Breast epithelium (tissue), 4 donors: Measurements from ENCODE around the gene TIMP1. TPM values are rescaled to one million over a fixed set of nuclear protein-coding genes. Genes with fewer than 3 reads are reported as not detected.
A peak's percentile ranks its signal among the peaks of the same experiment; 100 is the strongest.

ENCODE experiments used
- DNase-seq, 2 donors: peaks; one replicate each; pipeline ENCODE4 v3.0.0-alpha.2; 2019; ENCODE audit warnings: low spot score in 2 of 2
- H3K27ac ChIP-seq, 2 donors: fragments of 200-600 bp; sonication (generic) in 1 of 2; one replicate each; pipeline ENCODE4 v1.5.1; 2016 to 2019; ENCODE audit warnings: mild to moderate bottlenecking in 1 of 2
- H3K27me3 ChIP-seq, 2 donors: fragments of 200-600 bp; sonication (generic) in 1 of 2; one replicate each; pipeline versions ENCODE4 v1.5.1 to v1.6.0; 2017 to 2019; ENCODE audit warnings: control low read depth in 1 of 2, mild to moderate bottlenecking in 1 of 2
- H3K36me3 ChIP-seq: fragments of 200-600 bp; one replicate; pipeline ENCODE4 v1.5.1; 2019
- H3K4me1 ChIP-seq, 2 donors: fragments of 200-600 bp; sonication (generic); one replicate each; pipeline ENCODE4 v1.5.1; 2016 to 2019; ENCODE audit warnings: control low read depth in 1 of 2
- H3K4me3 ChIP-seq, 3 donors: fragments of 200-600 bp; sonication (generic); 1 replicate in 2 of 3; 2 replicates in 1 of 3; pipeline ENCODE4 v1.5.1; 2016 to 2019; ENCODE audit warnings: mild to moderate bottlenecking in 3 of 3, moderate library complexity in 2 of 3
- H3K9me3 ChIP-seq, 2 donors: fragments of 200-600 bp; sonication (generic) in 1 of 2; one replicate each; pipeline ENCODE4 v1.5.1; 2016 to 2019; ENCODE audit warnings: control low read depth in 1 of 2
- POLR2A ChIP-seq: fragments of 450-650 bp; IDR thresholded peaks from one replicate; pipeline ENCODE4 v1.6.1; 2016; ENCODE audit warnings: antibody characterized with exemption, mild to moderate bottlenecking, moderate library complexity
- POLR2AphosphoS5 ChIP-seq, 3 donors: sonication (generic); formaldehyde crosslinking; IDR thresholded peaks; one replicate each; pipeline ENCODE4 v1.6.1; 2017; ENCODE audit warnings: antibody characterized with exemption in 3 of 3
- intact Hi-C: fragments of 100-400 bp; cut with DNase I; formaldehyde crosslinking; loops from one replicate; pipeline ENCODE4 v1.15.1; 2023; ENCODE audit warnings: low total_unique reads
- total RNA-seq, 3 donors: library from RNA; depleted of rRNA; stranded (reverse); fragments of >200 nt; gene quantifications; one replicate each; pipeline ENCODE4 v1.1.0, GENCODE V29; 2016
- TF ChIP-seq, protein P1 (sequence below), 3 donors: fragments of 450-650 bp; IDR thresholded peaks; one replicate each; pipeline ENCODE4 v1.5.1; 2016 to 2017; ENCODE audit warnings: antibody characterized with exemption in 3 of 3, mild to moderate bottlenecking in 3 of 3, moderate library complexity in 3 of 3

TIMP1 gene
- total RNA-seq, 3 donors from 2014 or later, result 85.9 to 225 (median 180) TPM

DNA sequence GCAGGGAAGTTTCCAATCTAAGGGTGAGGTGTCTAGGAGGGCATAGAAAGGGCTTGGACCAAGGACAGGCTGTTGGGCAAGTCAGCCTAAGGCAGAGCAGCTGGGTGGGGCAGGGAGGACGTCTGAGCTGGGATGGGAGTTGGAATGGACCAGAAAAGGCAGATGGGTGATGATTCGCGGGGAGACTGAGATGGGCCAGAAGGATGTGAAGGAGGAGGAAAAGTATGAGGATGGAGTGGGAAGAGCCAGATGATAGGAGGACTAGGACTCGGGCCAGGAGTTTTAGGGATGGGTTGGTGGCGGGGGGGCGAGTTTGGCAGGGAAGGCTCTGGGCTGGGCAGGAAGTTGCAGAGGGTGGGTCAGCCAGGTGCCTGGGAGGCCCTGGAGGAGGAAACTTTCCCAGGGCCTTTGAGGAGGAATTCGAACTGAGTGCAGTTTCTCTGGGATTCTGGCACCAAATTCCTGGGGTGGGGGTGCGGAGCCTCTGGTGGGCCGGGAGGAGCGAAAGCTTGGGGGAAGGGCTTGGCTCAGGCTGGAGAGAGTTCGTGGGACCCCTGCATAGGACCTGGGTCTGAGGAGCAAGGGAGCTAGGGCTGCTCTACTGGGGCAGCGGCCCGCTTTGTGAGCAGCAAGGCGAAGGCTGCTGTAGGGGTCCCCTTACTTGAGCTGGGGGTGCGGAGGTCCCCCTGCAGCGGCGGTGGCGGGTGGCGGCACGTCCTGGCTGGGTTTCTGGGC lies 8.7 kb upstream of the TIMP1 start:
- DNase-seq, result no peak
- H3K9me3 ChIP-seq, result no peaks in the 10 kb centered on the region
- peak overlapping the region; percentile 22 to 59 (median 37) for H3K4me3 ChIP-seq
- TF ChIP-seq, protein P1, sequence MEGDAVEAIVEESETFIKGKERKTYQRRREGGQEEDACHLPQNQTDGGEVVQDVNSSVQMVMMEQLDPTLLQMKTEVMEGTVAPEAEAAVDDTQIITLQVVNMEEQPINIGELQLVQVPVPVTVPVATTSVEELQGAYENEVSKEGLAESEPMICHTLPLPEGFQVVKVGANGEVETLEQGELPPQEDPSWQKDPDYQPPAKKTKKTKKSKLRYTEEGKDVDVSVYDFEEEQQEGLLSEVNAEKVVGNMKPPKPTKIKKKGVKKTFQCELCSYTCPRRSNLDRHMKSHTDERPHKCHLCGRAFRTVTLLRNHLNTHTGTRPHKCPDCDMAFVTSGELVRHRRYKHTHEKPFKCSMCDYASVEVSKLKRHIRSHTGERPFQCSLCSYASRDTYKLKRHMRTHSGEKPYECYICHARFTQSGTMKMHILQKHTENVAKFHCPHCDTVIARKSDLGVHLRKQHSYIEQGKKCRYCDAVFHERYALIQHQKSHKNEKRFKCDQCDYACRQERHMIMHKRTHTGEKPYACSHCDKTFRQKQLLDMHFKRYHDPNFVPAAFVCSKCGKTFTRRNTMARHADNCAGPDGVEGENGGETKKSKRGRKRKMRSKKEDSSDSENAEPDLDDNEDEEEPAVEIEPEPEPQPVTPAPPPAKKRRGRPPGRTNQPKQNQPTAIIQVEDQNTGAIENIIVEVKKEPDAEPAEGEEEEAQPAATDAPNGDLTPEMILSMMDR (IDR thresholded peaks at IDR 0.05), result no peak
- TF ChIP-seq POLR2A, result no peak
- TF ChIP-seq POLR2AphosphoS5 (IDR thresholded peaks at IDR 0.05), result no peak
- intact Hi-C loops, result loop anchor here (5.0 to 10.0 kb wide), 2 partner anchors 51 to 1399 kb away; partner anchors contain the start of genes CFP and KCND1
- peaks cover 0 to 60% of the 10 kb centered on the region in 2 donors for H3K27me3 ChIP-seq
- H3K4me1 ChIP-seq, result no peaks in the 10 kb centered on the region
- peak overlapping the region; percentile 69 to 89 for H3K27ac ChIP-seq
- H3K36me3 ChIP-seq, result peaks cover 5% of the 10 kb centered on the region

DNA sequence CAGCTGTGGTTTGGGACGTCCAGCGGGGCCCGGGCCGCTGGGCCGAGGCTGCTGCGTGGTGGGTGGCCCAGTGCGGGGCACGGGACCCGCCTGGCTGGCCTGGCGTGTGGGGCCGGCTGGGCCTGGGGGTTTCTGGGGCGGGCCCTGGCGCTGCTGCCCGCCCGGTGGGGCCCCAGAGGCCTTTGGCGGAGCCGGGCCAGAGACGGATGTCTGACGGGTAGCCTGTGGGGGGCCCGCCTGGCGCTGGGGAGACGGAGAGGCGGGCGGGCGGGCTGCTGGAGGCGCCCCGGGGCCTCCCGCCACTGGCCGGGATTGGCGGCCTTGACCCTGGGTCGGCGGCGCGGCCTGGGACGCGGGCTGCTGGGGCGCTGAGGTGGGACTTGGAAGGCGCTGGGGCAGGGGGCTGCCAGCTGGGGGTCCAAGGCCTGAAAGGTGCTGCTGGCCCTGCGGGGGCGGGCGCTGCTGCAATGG lies 8.1 kb upstream of the TIMP1 start:
- H3K9me3 ChIP-seq, result no peaks in the 10 kb centered on the region
- no peaks in the 10 kb centered on the region for H3K4me1 ChIP-seq
- peaks cover 0 to 63% of the 10 kb centered on the region in 2 donors for H3K27me3 ChIP-seq
- peaks cover 5% of the 10 kb centered on the region for H3K36me3 ChIP-seq
- H3K27ac ChIP-seq, result peak overlapping the region; percentile 69 to 89
- intact Hi-C loops, result loop anchor here (5.0 to 10.0 kb wide), 2 partner anchors 51 to 1398 kb away; partner anchors contain the start of genes CFP and KCND1
- no peak for DNase-seq
- no peak for TF ChIP-seq POLR2AphosphoS5 (IDR thresholded peaks at IDR 0.05)
- no peak for TF ChIP-seq POLR2A
- TF ChIP-seq, protein P1 (IDR thresholded peaks at IDR 0.05), result no peak
- peak overlapping the region; percentile 22 to 59 (median 37) for H3K4me3 ChIP-seq

DNA sequence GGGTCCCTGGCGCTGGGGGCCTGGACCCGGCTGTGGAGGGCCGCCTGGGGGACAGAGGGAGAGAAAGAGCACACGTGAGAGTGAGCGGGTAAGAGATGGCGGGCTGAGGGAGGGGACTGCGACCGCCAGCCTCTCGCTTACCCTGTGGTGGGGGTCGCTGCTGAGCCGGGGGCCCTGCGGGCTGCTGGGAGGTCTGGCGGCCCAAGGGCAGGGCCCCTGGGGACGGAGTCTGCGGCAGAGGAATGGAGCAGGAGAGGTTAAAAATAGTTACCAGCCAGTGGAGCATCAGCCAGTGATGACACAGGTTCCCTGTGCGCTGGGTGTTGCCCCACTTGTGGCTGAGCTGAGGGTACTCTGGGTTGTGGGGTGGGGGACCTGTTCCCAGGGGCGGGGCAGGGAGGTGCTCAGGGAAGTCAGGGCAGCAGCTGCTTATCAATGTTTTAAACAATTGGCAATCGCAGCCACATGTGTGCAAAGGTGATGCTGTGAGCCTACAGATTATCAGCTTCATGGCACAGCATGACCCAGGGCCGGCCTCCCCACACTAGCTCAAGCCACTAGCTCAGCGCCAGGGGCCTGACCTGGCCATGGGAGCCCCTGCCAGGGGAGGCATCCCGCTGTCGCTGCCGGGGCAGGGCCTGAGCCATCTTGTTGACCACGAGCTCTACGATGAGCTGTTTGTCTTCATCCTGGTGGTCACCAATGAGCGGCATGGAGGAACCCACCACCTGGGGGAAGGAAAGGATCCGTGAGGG lies 7.5 kb upstream of the TIMP1 start:
- DNase-seq, result no peak
- TF ChIP-seq, protein P1 (IDR thresholded peaks at IDR 0.05), result no peak
- TF ChIP-seq POLR2A, result no peak
- TF ChIP-seq POLR2AphosphoS5 (IDR thresholded peaks at IDR 0.05), result no peak
- Histone ChIP-seq H3K4me1 (no peaks in the 10 kb centered on the region), H3K27me3 (peaks cover 0 to 59% of the 10 kb centered on the region in 2 donors), H3K9me3 (no peaks in the 10 kb centered on the region), H3K36me3 (peaks cover 3% of the 10 kb centered on the region), H3K4me3 (peak overlapping the region; percentile 22 to 59 (median 37)), H3K27ac (peak overlapping the region; percentile 69 to 89)
- intact Hi-C loops, result loop anchor here (5.0 to 10.0 kb wide), 2 partner anchors 50 to 1398 kb away; partner anchors contain the start of genes CFP and KCND1

DNA sequence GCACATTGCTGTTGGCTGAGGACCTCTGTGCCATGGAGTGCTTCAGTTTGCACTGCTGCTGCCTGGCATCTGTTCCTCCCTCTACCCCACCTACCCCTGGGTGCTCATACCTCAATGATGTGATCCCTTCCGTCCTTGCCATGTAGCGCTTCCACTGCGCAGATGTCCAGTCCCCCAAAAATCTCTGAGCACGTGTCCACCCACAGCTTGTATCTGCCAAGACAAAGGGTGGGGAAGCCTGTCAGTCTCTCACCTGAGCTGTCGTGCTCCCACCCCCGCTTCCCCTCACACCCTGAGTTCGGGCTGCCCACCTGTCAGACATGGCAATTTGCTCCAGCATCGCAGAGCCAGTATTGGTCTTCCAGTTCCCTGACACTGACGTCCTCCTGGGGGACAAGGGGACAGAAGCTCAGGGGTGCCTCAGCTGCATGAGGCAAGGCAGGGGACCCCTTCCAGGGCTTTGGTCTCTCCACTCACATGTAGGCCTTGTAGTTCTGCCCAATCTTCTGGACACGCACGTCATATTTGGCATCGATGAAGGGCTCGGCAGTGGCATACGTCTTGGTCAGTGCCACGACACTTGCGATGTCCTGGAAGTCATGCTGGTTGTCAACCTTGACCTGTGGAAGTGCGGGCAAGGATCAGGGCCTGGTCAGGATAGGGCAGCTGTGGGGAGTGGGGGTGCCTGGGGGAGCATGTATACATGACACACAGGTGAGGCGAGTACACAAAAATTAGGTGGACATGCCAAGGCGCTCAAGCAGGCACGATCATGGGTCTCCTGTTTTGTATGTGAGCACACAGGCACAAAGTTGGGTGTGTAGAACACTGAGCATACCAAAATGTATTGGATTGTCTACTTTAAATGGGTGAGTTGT lies 6.0 kb upstream of the TIMP1 start:
- Histone ChIP-seq H3K4me3 (no peak overlapping the region), H3K27ac (no peak overlapping the region), H3K9me3 (no peaks in the 10 kb centered on the region), H3K27me3 (peaks cover 0 to 54% of the 10 kb centered on the region in 2 donors), H3K36me3 (no peaks in the 10 kb centered on the region), H3K4me1 (no peaks in the 10 kb centered on the region)
- intact Hi-C loops, result loop anchor here (10.0 kb wide), 1 partner anchor 49 kb away; the partner anchor contains the start of gene CFP
- TF ChIP-seq, protein P1 (IDR thresholded peaks at IDR 0.05), result no peak
- no peak for TF ChIP-seq POLR2A
- TF ChIP-seq POLR2AphosphoS5 (IDR thresholded peaks at IDR 0.05), result no peak
- DNase-seq, result no peak
